Measurements from ENCODE around the gene LDLRAD3. TPM values are rescaled to one million over a fixed set of nuclear protein-coding genes. Genes with fewer than 3 reads are reported as not detected.

Gene LDLRAD3
- total and polyA plus RNA-seq, 4 donors: 2.2 to 14.3 (median 9.9) TPM

- ATAC-seq (ENCODE audit: insufficient read depth, low FRiP score): no peak
- Histone ChIP-seq H3K9ac (ENCODE audit: insufficient read depth in 1 of 2, low read length in 2 of 2) (no peak overlapping the region), H3K36me3 (ENCODE audit: control insufficient read depth in 4 of 4, insufficient read depth in 4 of 4, low read length in 4 of 4) (no peaks in the 10 kb centered on the region), H3K4me3 (no peak overlapping the region), H3K27me3 (ENCODE audit: control insufficient read depth in 3 of 3, insufficient read depth in 3 of 3, low read length in 2 of 3) (no peaks in the 10 kb centered on the region), H3K27ac (ENCODE audit: low read depth in 1 of 2, low read length in 1 of 2) (no peak overlapping the region), H3K4me1 (ENCODE audit: control insufficient read depth in 5 of 5, insufficient read depth in 5 of 5, low read length in 5 of 5) (peaks cover 0 to 27% (median 1%) of the 10 kb centered on the region in 5 donors), H3K9me3 (ENCODE audit: control insufficient read depth in 4 of 4, insufficient read depth in 3 of 4, low read length in 3 of 4) (no peaks in the 10 kb centered on the region)
- 38 to 39% methylated on average over 3 of the region's 3 CpGs for WGBS, 2 donors
- peak in 2 of 3 donors; percentile 32 to 40 for DNase-seq
- TF ChIP-seq CTCF (IDR thresholded peaks at IDR 0.05; ENCODE audit: control extremely low read depth, extremely low read depth): no peak
Measured at GRCh38 chr11:36126678-36127077, 182.8 kb downstream of the LDLRAD3 start.

GRCh38 chr11:36127550-36127949 lies 183.7 kb downstream of the LDLRAD3 start:
- no peak for ATAC-seq (ENCODE audit: insufficient read depth, low FRiP score)
- no peak overlapping the region for H3K4me3 ChIP-seq
- peaks cover 0 to 34% (median 1%) of the 10 kb centered on the region in 5 donors for H3K4me1 ChIP-seq (ENCODE audit: control insufficient read depth in 5 of 5, insufficient read depth in 5 of 5, low read length in 5 of 5)
- H3K9ac ChIP-seq (ENCODE audit: insufficient read depth in 1 of 2, low read length in 2 of 2): no peak overlapping the region
- no peak overlapping the region for H3K27ac ChIP-seq (ENCODE audit: low read depth in 1 of 2, low read length in 1 of 2)
- H3K36me3 ChIP-seq (ENCODE audit: control insufficient read depth in 4 of 4, insufficient read depth in 4 of 4, low read length in 4 of 4): no peaks in the 10 kb centered on the region
- no peak for TF ChIP-seq CTCF (IDR thresholded peaks at IDR 0.05; ENCODE audit: control extremely low read depth, extremely low read depth)
- no peaks in the 10 kb centered on the region for H3K9me3 ChIP-seq (ENCODE audit: control insufficient read depth in 4 of 4, insufficient read depth in 3 of 4, low read length in 3 of 4)
- H3K27me3 ChIP-seq (ENCODE audit: control insufficient read depth in 3 of 3, insufficient read depth in 3 of 3, low read length in 2 of 3): no peaks in the 10 kb centered on the region
- DNase-seq: no peak

GRCh38 chr11:36129955-36130354 lies 186.1 kb downstream of the LDLRAD3 start:
- H3K9ac ChIP-seq (ENCODE audit: insufficient read depth in 1 of 2, low read length in 2 of 2): no peak overlapping the region
- no peak for TF ChIP-seq CTCF (IDR thresholded peaks at IDR 0.05; ENCODE audit: control extremely low read depth, extremely low read depth)
- H3K27me3 ChIP-seq (ENCODE audit: control insufficient read depth in 3 of 3, insufficient read depth in 3 of 3, low read length in 2 of 3): no peaks in the 10 kb centered on the region
- no peaks in the 10 kb centered on the region for H3K36me3 ChIP-seq (ENCODE audit: control insufficient read depth in 4 of 4, insufficient read depth in 4 of 4, low read length in 4 of 4)
- peaks cover 0 to 25% (median 0%) of the 10 kb centered on the region in 5 donors for H3K4me1 ChIP-seq (ENCODE audit: control insufficient read depth in 5 of 5, insufficient read depth in 5 of 5, low read length in 5 of 5)
- ATAC-seq (ENCODE audit: insufficient read depth, low FRiP score): no peak
- H3K27ac ChIP-seq (ENCODE audit: low read depth in 1 of 2, low read length in 1 of 2): no peak overlapping the region
- H3K9me3 ChIP-seq (ENCODE audit: control insufficient read depth in 4 of 4, insufficient read depth in 3 of 4, low read length in 3 of 4): no peaks in the 10 kb centered on the region
- DNase-seq: no peak
- WGBS, 2 donors: 90 to 95% methylated on average over 6 of the region's 6 CpGs
- no peak overlapping the region for H3K4me3 ChIP-seq

GRCh38 chr11:36130401-36130800 lies 186.5 kb downstream of the LDLRAD3 start:
- no peaks in the 10 kb centered on the region for H3K27me3 ChIP-seq (ENCODE audit: control insufficient read depth in 3 of 3, insufficient read depth in 3 of 3, low read length in 2 of 3)

More at GRCh38 chr11:36130401-36130800, 186.5 kb downstream of the LDLRAD3 start:
- no peak for TF ChIP-seq CTCF (IDR thresholded peaks at IDR 0.05; ENCODE audit: control extremely low read depth, extremely low read depth)
- DNase-seq: no peak
- Histone ChIP-seq H3K4me3 (no peak overlapping the region), H3K9ac (ENCODE audit: insufficient read depth in 1 of 2, low read length in 2 of 2) (no peak overlapping the region), H3K36me3 (ENCODE audit: control insufficient read depth in 4 of 4, insufficient read depth in 4 of 4, low read length in 4 of 4) (no peaks in the 10 kb centered on the region), H3K27ac (ENCODE audit: low read depth in 1 of 2, low read length in 1 of 2) (no peak overlapping the region), H3K9me3 (ENCODE audit: control insufficient read depth in 4 of 4, insufficient read depth in 3 of 4, low read length in 3 of 4) (no peaks in the 10 kb centered on the region), H3K4me1 (ENCODE audit: control insufficient read depth in 5 of 5, insufficient read depth in 5 of 5, low read length in 5 of 5) (peaks cover 0 to 28% (median 0%) of the 10 kb centered on the region in 5 donors)
- WGBS, 2 donors: 92 to 94% methylated on average over 8 of the region's 8 CpGs
- ATAC-seq (ENCODE audit: insufficient read depth, low FRiP score): no peak

All from lung (tissue), 12 donors.